SK-N-SH treated with all-trans-retinoic acid at 6 μM for 48 hours (cell line): ENCODE measurements around the gene PTPRG.

Source experiments
- ARNTL ChIP-seq: fragments of 450-650 bp; formaldehyde crosslinking; IDR thresholded peaks from 2 replicates; pipeline ENCODE4 v1.5.0; 2020; ENCODE audit warnings: low read depth, mild to moderate bottlenecking, moderate library complexity, borderline replicate concordance
- CSDC2 ChIP-seq: fragments of 250-450 bp; sonication (Bioruptor Pico); IDR thresholded peaks from 2 replicates; pipeline ENCODE4 v1.5.0; 2020; ENCODE audit warnings: mild to moderate bottlenecking, moderate library complexity
- ESRRG ChIP-seq: fragments of 250-450 bp; sonication (Bioruptor Pico); IDR thresholded peaks from 2 replicates; pipeline ENCODE4 v1.6.1; 2021; ENCODE audit warnings: mild to moderate bottlenecking
- GLIS3 ChIP-seq: fragments of 250-450 bp; sonication (Bioruptor Pico); IDR thresholded peaks from 2 replicates; pipeline ENCODE4 v1.5.0; 2020; ENCODE audit warnings: mild to moderate bottlenecking, moderate library complexity
- PATZ1 ChIP-seq: fragments of 250-450 bp; sonication (Bioruptor Pico); IDR thresholded peaks from 2 replicates; pipeline ENCODE4 v1.8.0; 2020; ENCODE audit warnings: mild to moderate bottlenecking, moderate library complexity, borderline replicate concordance
- POU6F1 ChIP-seq: fragments of 250-450 bp; sonication (Bioruptor Pico); IDR thresholded peaks from 2 replicates; pipeline ENCODE4 v1.8.0; 2021; ENCODE audit warnings: low read depth, mild to moderate bottlenecking, moderate library complexity, borderline replicate concordance
- PPARA ChIP-seq: fragments of 250-450 bp; sonication (Bioruptor Pico); IDR thresholded peaks from 2 replicates; pipeline ENCODE4 v1.5.0; 2020; ENCODE audit warnings: mild to moderate bottlenecking, borderline replicate concordance
- RARB ChIP-seq: fragments of 250-450 bp; sonication (Bioruptor Pico); IDR thresholded peaks from 2 replicates; pipeline ENCODE4 v1.8.0; 2021; ENCODE audit warnings: mild to moderate bottlenecking, moderate library complexity
- SNAI2 ChIP-seq: fragments of 250-450 bp; sonication (Bioruptor Pico); IDR thresholded peaks from 2 replicates; pipeline ENCODE4 v1.5.0; 2020; ENCODE audit warnings: mild to moderate bottlenecking, moderate library complexity
- TOX ChIP-seq: fragments of 250-450 bp; sonication (Bioruptor Pico); IDR thresholded peaks from 2 replicates; pipeline ENCODE4 v1.8.0; 2021; ENCODE audit warnings: mild to moderate bottlenecking, moderate library complexity, borderline replicate concordance
- ZC3H10 ChIP-seq: fragments of 250-450 bp; sonication (Bioruptor Pico); IDR thresholded peaks from 2 replicates; pipeline ENCODE4 v1.5.1; 2021; ENCODE audit warnings: mild to moderate bottlenecking, moderate library complexity
- ZFP3 ChIP-seq: fragments of 250-450 bp; sonication (Bioruptor Pico); IDR thresholded peaks from 2 replicates; pipeline ENCODE4 v1.5.0; 2020; ENCODE audit warnings: mild to moderate bottlenecking, moderate library complexity
- ZFP30 ChIP-seq: fragments of 450-650 bp; formaldehyde crosslinking; IDR thresholded peaks from 2 replicates; pipeline ENCODE4 v1.5.0; 2022; ENCODE audit warnings: mild to moderate bottlenecking, moderate library complexity
- TF ChIP-seq, protein P1 (sequence below): fragments of 250-450 bp; sonication (Bioruptor Pico); IDR thresholded peaks from 2 replicates; pipeline ENCODE4 v1.5.0; 2020; ENCODE audit warnings: mild to moderate bottlenecking, moderate library complexity

GRCh38 chr3:61975936-61976335, 414.6 kb downstream of the PTPRG start:
- TF ChIP-seq POU6F1 (no peak), PATZ1 (CRISPR knock-in tag) (no peak), CSDC2 (CRISPR knock-in tag) (no peak), ZFP3 (CRISPR knock-in tag) (no peak), TOX (no peak), ESRRG (CRISPR knock-in tag) (no peak), ZFP30 (CRISPR knock-in tag) (no peak), ZC3H10 (CRISPR knock-in tag) (no peak), GLIS3 (CRISPR knock-in tag) (no peak), PPARA (CRISPR knock-in tag) (no peak), RARB (CRISPR knock-in tag) (no peak), ARNTL (CRISPR knock-in tag) (no peak), SNAI2 (CRISPR knock-in tag) (no peak)
- TF ChIP-seq, protein P1, sequence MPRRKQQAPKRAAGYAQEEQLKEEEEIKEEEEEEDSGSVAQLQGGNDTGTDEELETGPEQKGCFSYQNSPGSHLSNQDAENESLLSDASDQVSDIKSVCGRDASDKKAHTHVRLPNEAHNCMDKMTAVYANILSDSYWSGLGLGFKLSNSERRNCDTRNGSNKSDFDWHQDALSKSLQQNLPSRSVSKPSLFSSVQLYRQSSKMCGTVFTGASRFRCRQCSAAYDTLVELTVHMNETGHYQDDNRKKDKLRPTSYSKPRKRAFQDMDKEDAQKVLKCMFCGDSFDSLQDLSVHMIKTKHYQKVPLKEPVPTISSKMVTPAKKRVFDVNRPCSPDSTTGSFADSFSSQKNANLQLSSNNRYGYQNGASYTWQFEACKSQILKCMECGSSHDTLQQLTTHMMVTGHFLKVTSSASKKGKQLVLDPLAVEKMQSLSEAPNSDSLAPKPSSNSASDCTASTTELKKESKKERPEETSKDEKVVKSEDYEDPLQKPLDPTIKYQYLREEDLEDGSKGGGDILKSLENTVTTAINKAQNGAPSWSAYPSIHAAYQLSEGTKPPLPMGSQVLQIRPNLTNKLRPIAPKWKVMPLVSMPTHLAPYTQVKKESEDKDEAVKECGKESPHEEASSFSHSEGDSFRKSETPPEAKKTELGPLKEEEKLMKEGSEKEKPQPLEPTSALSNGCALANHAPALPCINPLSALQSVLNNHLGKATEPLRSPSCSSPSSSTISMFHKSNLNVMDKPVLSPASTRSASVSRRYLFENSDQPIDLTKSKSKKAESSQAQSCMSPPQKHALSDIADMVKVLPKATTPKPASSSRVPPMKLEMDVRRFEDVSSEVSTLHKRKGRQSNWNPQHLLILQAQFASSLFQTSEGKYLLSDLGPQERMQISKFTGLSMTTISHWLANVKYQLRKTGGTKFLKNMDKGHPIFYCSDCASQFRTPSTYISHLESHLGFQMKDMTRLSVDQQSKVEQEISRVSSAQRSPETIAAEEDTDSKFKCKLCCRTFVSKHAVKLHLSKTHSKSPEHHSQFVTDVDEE (CRISPR knock-in tag), result no peak
